IMR-90 (cell line): Measurements from ENCODE around the gene FSD1.

ENCODE experiments used
- BHLHE40 ChIP-seq: fragments of 150-350 bp; IDR thresholded peaks from 2 replicates; pipeline ENCODE4 v1.6.1; 2016; ENCODE audit warnings: mild to moderate bottlenecking, low read depth, low read length
- CEBPB ChIP-seq: IDR thresholded peaks from 2 replicates; pipeline ENCODE4 v1.6.1; 2012; ENCODE audit warnings: low read depth, low read length, improper control_type of control experiment
- CTCF ChIP-seq: conservative IDR thresholded peaks from 2 replicates; pipeline ENCODE4 v1.5.1; 2012; ENCODE audit warnings: mild to moderate bottlenecking, low read depth, low read length, improper control_type of control experiment
- ELK1 ChIP-seq: fragments of 150-350 bp; IDR thresholded peaks from 2 replicates; pipeline ENCODE4 v1.6.1; 2016; ENCODE audit warnings: low read depth, mild to moderate bottlenecking, low read length, moderate library complexity, borderline replicate concordance
- FOS ChIP-seq: fragments of 150-350 bp; IDR thresholded peaks from 2 replicates; pipeline ENCODE4 v1.6.1; 2016; ENCODE audit warnings: low read depth, low read length
- MXI1 ChIP-seq: IDR thresholded peaks from 2 replicates; pipeline ENCODE4 v1.6.1; 2012; ENCODE audit warnings: low read depth, mild to moderate bottlenecking, low read length, moderate library complexity, borderline replicate concordance
- POLR2A ChIP-seq: IDR thresholded peaks from 2 replicates; pipeline ENCODE4 v1.6.1; 2012; ENCODE audit warnings: mild to moderate bottlenecking, low read depth, low read length
- RAD21 ChIP-seq: IDR thresholded peaks from 2 replicates; pipeline ENCODE4 v1.6.1; 2012; ENCODE audit warnings: low read length, improper control_type of control experiment
- RCOR1 ChIP-seq: IDR thresholded peaks from 2 replicates; pipeline ENCODE4 v1.6.1; 2012; ENCODE audit warnings: mild to moderate bottlenecking, low read length, improper control_type of control experiment; ENCODE audit not compliant: insufficient replicate concordance
- RFX5 ChIP-seq: IDR thresholded peaks from 2 replicates; pipeline ENCODE4 v1.8.0; 2012; ENCODE audit warnings: low read depth, mild to moderate bottlenecking, low read length, moderate library complexity
- USF2 ChIP-seq: fragments of 150-350 bp; IDR thresholded peaks from 2 replicates; pipeline ENCODE4 v1.6.1; 2017; ENCODE audit warnings: mild to moderate bottlenecking, antibody characterized with exemption, low read length, low read depth

- TF ChIP-seq ELK1 (no peak), CTCF (no peak), FOS (no peak), RFX5 (no peak), BHLHE40 (no peak), CEBPB (no peak), POLR2A (no peak), RCOR1 (no peak), MXI1 (no peak), RAD21 (no peak), USF2 (no peak)
Observed at GRCh38 chr19:4350111-4350510, 45.7 kb downstream of the FSD1 start.
